ENCODE results near the gene MGMT.

Gene MGMT

GRCh38 chr10:129658376-129659072, 191.5 kb downstream of the MGMT start:
- TF ChIP-seq CTCF (IDR thresholded peaks at IDR 0.05; ENCODE audit: control insufficient read depth, extremely low read depth, insufficient read depth): peak; percentile 22
- no peak for DNase-seq (ENCODE audit: low read depth)
- no peak overlapping the region for H3K4me3 ChIP-seq (ENCODE audit: low read depth, low read length)

- no peak overlapping the region for H3K4me3 ChIP-seq (ENCODE audit: low read depth, low read length)
- DNase-seq (ENCODE audit: low read depth): no peak
- no peak for TF ChIP-seq CTCF (IDR thresholded peaks at IDR 0.05; ENCODE audit: control insufficient read depth, extremely low read depth, insufficient read depth)
Observed at GRCh38 chr10:129659508-129660268, 192.6 kb downstream of the MGMT start.

- TF ChIP-seq CTCF (IDR thresholded peaks at IDR 0.05; ENCODE audit: control insufficient read depth, extremely low read depth, insufficient read depth): no peak
- DNase-seq (ENCODE audit: low read depth): no peak
Observed at GRCh38 chr10:129660569-129660968, 193.5 kb downstream of the MGMT start.

GRCh38 chr10:129662426-129662825, 195.4 kb downstream of the MGMT start:
- no peak for DNase-seq (ENCODE audit: low read depth)
- H3K4me3 ChIP-seq (ENCODE audit: low read depth, low read length): no peak overlapping the region
- TF ChIP-seq CTCF (IDR thresholded peaks at IDR 0.05; ENCODE audit: control insufficient read depth, extremely low read depth, insufficient read depth): no peak

More at GRCh38 chr10:129660569-129660968, 193.5 kb downstream of the MGMT start:
- no peak overlapping the region for H3K4me3 ChIP-seq (ENCODE audit: low read depth, low read length)

- no peak for TF ChIP-seq CTCF (IDR thresholded peaks at IDR 0.05; ENCODE audit: control insufficient read depth, extremely low read depth, insufficient read depth)
Observed at GRCh38 chr10:129670124-129670523, 203.1 kb downstream of the MGMT start.

GRCh38 chr10:129673292-129673691, 206.3 kb downstream of the MGMT start:
- no peak for DNase-seq (ENCODE audit: low read depth)
- no peak overlapping the region for H3K4me3 ChIP-seq (ENCODE audit: low read depth, low read length)
- no peak for TF ChIP-seq CTCF (IDR thresholded peaks at IDR 0.05; ENCODE audit: control insufficient read depth, extremely low read depth, insufficient read depth)

More at GRCh38 chr10:129670124-129670523, 203.1 kb downstream of the MGMT start:
- H3K4me3 ChIP-seq (ENCODE audit: low read depth, low read length): no peak overlapping the region
- DNase-seq (ENCODE audit: low read depth): no peak
